ENCODE measurements around the gene CARD6. TPM values are rescaled to one million over a fixed set of nuclear protein-coding genes. Genes with fewer than 3 reads are reported as not detected.
"Not testable (repeated sequence)": the region's sequence is repeated elsewhere in the genome, so short reads cannot be mapped to it uniquely, and the experiment has no call there.

Gene CARD6
- total and polyA plus RNA-seq, 9 of the 15 experiments (the other 6 are each of a cell fraction or from before 2014, with no cell fraction given) = 3.5 to 8.3 (median 5.9) TPM

- TF ChIP-seq PHF21A (IDR thresholded peaks at IDR 0.05; ENCODE audit: borderline replicate concordance, low read depth) (0 out of 2 replicates have a peak, but pooled peaks have one; percentile 17), ARHGAP35 (IDR thresholded peaks at IDR 0.05; ENCODE audit: partially characterized antibody) (peak; percentile 46), ATF1 (tag; IDR thresholded peaks at IDR 0.05) (peak; percentile 62), ILF3 (IDR thresholded peaks at IDR 0.05; ENCODE audit: borderline replicate concordance) (peak; percentile 37; the same call in 1 of the 2 replicates), MLLT1 (IDR thresholded peaks at IDR 0.05) (0 out of 4 replicates have a peak, but pooled peaks have one; percentile 35 to 68), FOXK2 (conservative IDR thresholded peaks at IDR 0.05 in 1 of 2, IDR thresholded peaks at IDR 0.05 in 1 of 2; ENCODE audit: low read depth in 2 of 2) (0 out of 4 replicates have a peak, but pooled peaks of 1 of the 2 experiments have one; percentile 12), ZNF695 (CRISPR knock-in tag; IDR thresholded peaks at IDR 0.05) (peak; percentile 77; the same call in 1 of the 2 replicates), MTA3 (IDR thresholded peaks at IDR 0.05; ENCODE audit: borderline replicate concordance) (0 out of 2 replicates have a peak, but pooled peaks have one; percentile 45), NFIC (IDR thresholded peaks at IDR 0.05) (peak; percentile 15; the same call in 1 of the 2 replicates), SNRNP70 (optimal IDR thresholded peaks at IDR 0.05; ENCODE audit: low read depth, low read length) (peak; percentile 85), DPF2 (IDR thresholded peaks at IDR 0.05) (peak; percentile 36; the same call in 1 of the 2 replicates), MAX (CRISPR knock-in tag; IDR thresholded peaks at IDR 0.05) (0 out of 2 replicates have a peak, but pooled peaks have one; percentile 26), NFATC3 (IDR thresholded peaks at IDR 0.05) (0 out of 2 replicates have a peak, but pooled peaks have one; percentile 24), ZBED1 (IDR thresholded peaks at IDR 0.05) (0 out of 2 replicates have a peak, but pooled peaks have one; percentile 37), E2F1 (CRISPR knock-in tag; IDR thresholded peaks at IDR 0.05) (0 out of 2 replicates have a peak, but pooled peaks have one; percentile 53), POLR2AphosphoS5 (IDR thresholded peaks at IDR 0.05; ENCODE audit: control insufficient read depth, insufficient read depth, low read depth, low read length) (peak; percentile 64)
- TF ChIP-seq, protein P1, sequence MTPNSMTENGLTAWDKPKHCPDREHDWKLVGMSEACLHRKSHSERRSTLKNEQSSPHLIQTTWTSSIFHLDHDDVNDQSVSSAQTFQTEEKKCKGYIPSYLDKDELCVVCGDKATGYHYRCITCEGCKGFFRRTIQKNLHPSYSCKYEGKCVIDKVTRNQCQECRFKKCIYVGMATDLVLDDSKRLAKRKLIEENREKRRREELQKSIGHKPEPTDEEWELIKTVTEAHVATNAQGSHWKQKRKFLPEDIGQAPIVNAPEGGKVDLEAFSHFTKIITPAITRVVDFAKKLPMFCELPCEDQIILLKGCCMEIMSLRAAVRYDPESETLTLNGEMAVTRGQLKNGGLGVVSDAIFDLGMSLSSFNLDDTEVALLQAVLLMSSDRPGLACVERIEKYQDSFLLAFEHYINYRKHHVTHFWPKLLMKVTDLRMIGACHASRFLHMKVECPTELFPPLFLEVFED (CRISPR knock-in tag; conservative IDR thresholded peaks at IDR 0.05) = peak; percentile 94
- not testable (repeated sequence) for TF ChIP-seq ATF1 (CRISPR knock-in tag; IDR thresholded peaks at IDR 0.05)
- TF ChIP-seq, protein P2, sequence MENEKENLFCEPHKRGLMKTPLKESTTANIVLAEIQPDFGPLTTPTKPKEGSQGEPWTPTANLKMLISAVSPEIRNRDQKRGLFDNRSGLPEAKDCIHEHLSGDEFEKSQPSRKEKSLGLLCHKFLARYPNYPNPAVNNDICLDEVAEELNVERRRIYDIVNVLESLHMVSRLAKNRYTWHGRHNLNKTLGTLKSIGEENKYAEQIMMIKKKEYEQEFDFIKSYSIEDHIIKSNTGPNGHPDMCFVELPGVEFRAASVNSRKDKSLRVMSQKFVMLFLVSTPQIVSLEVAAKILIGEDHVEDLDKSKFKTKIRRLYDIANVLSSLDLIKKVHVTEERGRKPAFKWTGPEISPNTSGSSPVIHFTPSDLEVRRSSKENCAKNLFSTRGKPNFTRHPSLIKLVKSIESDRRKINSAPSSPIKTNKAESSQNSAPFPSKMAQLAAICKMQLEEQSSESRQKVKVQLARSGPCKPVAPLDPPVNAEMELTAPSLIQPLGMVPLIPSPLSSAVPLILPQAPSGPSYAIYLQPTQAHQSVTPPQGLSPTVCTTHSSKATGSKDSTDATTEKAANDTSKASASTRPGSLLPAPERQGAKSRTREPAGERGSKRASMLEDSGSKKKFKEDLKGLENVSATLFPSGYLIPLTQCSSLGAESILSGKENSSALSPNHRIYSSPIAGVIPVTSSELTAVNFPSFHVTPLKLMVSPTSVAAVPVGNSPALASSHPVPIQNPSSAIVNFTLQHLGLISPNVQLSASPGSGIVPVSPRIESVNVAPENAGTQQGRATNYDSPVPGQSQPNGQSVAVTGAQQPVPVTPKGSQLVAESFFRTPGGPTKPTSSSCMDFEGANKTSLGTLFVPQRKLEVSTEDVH (IDR thresholded peaks at IDR 0.05; ENCODE audit: low read depth, partially characterized antibody) = peak; percentile 57
- TF ChIP-seq, protein P3, sequence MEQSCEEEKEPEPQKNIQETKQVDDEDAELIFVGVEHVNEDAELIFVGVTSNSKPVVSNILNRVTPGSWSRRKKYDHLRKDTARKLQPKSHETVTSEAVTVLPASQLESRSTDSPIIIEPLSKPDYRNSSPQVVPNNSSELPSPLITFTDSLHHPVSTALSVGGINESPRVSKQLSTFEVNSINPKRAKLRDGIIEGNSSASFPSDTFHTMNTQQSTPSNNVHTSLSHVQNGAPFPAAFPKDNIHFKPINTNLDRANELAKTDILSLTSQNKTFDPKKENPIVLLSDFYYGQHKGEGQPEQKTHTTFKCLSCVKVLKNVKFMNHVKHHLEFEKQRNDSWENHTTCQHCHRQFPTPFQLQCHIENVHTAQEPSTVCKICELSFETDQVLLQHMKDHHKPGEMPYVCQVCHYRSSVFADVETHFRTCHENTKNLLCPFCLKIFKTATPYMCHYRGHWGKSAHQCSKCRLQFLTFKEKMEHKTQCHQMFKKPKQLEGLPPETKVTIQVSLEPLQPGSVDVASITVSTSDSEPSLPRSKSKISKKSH (CRISPR knock-in tag; IDR thresholded peaks at IDR 0.05) = 0 out of 2 replicates have a peak, but pooled peaks have one; percentile 28
These were observed 15.6 kb upstream of the CARD6 start (continued) for GRCh38 chr5:40825461-40826043.
